Thyroid gland (tissue), 4 donors: ENCODE data around the gene ZFAND4. TPM values are rescaled to one million over a fixed set of nuclear protein-coding genes. Genes with fewer than 3 reads are reported as not detected.

Experiments
- DNase-seq, 2 donors: peaks; one replicate each; pipeline ENCODE4 v3.0.0-alpha.2; 2019
- H3K27ac ChIP-seq, 3 donors: fragments of 200-600 bp; sonication (generic); 1 replicate in 2 of 3; 2 replicates in 1 of 3; pipeline ENCODE4 v1.5.1; 2016 to 2019; ENCODE audit warnings: mild to moderate bottlenecking in 1 of 3, moderate library complexity in 1 of 3
- H3K27me3 ChIP-seq: fragments of 200-600 bp; sonication (generic); one replicate; pipeline ENCODE4 v1.5.1; 2019
- H3K36me3 ChIP-seq, 2 donors: fragments of 200-600 bp; sonication (generic); one replicate each; pipeline ENCODE4 v1.5.1; 2016 to 2019
- H3K4me1 ChIP-seq, 2 donors: fragments of 200-600 bp; sonication (generic); one replicate each; pipeline ENCODE4 v1.5.1; 2017 to 2019
- H3K4me3 ChIP-seq, 3 donors: fragments of 200-600 bp; sonication (generic); replicated peaks in 1 of 3; 1 replicate in 2 of 3; 2 replicates in 1 of 3; pipeline ENCODE4 v1.5.1; 2016; ENCODE audit warnings: mild to moderate bottlenecking in 1 of 3
- H3K9me3 ChIP-seq: fragments of 200-600 bp; sonication (generic); one replicate; pipeline ENCODE4 v1.5.1; 2017
- CTCF ChIP-seq, 6 experiments: fragments of 200-600 bp in 3 of 6; fragments of 450-650 bp in 3 of 6; sonication (generic) in 3 of 6; IDR thresholded peaks; one replicate each; pipeline ENCODE4 v1.5.1; 2016 to 2019; ENCODE audit warnings: antibody characterized with exemption in 6 of 6, mild to moderate bottlenecking in 2 of 6, inconsistent platforms in 1 of 6, moderate library complexity in 1 of 6
- POLR2A ChIP-seq, 2 donors: fragments of 450-650 bp; IDR thresholded peaks; one replicate each; pipeline ENCODE4 v1.6.1; 2017; ENCODE audit warnings: antibody characterized with exemption in 2 of 2, mild to moderate bottlenecking in 2 of 2, moderate library complexity in 1 of 2
- WGBS, 2 donors: methylation state at CpG; one replicate each; pipeline ENCODE4 v1.1.5; 2017; 5-methylcytosine and 5-hydroxymethylcytosine counted together
- intact Hi-C: fragments of 100-400 bp; cut with DNase I; formaldehyde crosslinking; loops from one replicate; pipeline ENCODE4 v1.15.1; 2023
- total RNA-seq, 4 donors: library from RNA; depleted of rRNA; stranded (reverse); fragments of >200 nt; gene quantifications; one replicate each; pipeline ENCODE4 v1.2.3, GENCODE V29; 2016

ZFAND4 gene
- total RNA-seq, 4 donors from 2014 or later, result 43.2 to 52.0 (median 49.9) TPM

GRCh38 chr10:45589868-45590267 lies 82.7 kb downstream of the ZFAND4 start:
- DNase-seq, result no peak
- intact Hi-C loops, result loop anchor here (10.0 kb wide), 2 partner anchors 75 to 125 kb away; no protein-coding TSS in a partner anchor
- Histone ChIP-seq H3K4me1 (peaks cover 11 to 12% of the 10 kb centered on the region in 2 donors), H3K27ac (no peak overlapping the region), H3K4me3 (no peak overlapping the region), H3K9me3 (no peaks in the 10 kb centered on the region), H3K27me3 (no peaks in the 10 kb centered on the region), H3K36me3 (no peaks in the 10 kb centered on the region)
- TF ChIP-seq CTCF (IDR thresholded peaks at IDR 0.05), result no peak
- TF ChIP-seq POLR2A (IDR thresholded peaks at IDR 0.05), result no peak
- WGBS, 2 donors, result 97 to 99% methylated on average over 2 of the region's 2 CpGs

GRCh38 chr10:45589009-45589408 lies 83.6 kb downstream of the ZFAND4 start:
- DNase-seq, result no peak
- H3K4me1 ChIP-seq, result peaks cover 11 to 12% of the 10 kb centered on the region in 2 donors
- TF ChIP-seq POLR2A (IDR thresholded peaks at IDR 0.05) (no peak), CTCF (IDR thresholded peaks at IDR 0.05) (no peak)
- intact Hi-C loops, result no loop called here
- no peaks in the 10 kb centered on the region for H3K27me3 ChIP-seq
- H3K9me3 ChIP-seq, result no peaks in the 10 kb centered on the region
- no peak overlapping the region for H3K27ac ChIP-seq
- H3K4me3 ChIP-seq, result no peak overlapping the region
- H3K36me3 ChIP-seq, result no peaks in the 10 kb centered on the region

- intact Hi-C loops, result no loop called here
- Histone ChIP-seq H3K36me3 (no peaks in the 10 kb centered on the region), H3K4me3 (no peak overlapping the region), H3K4me1 (no peaks in the 10 kb centered on the region), H3K27me3 (no peaks in the 10 kb centered on the region), H3K27ac (no peak overlapping the region), H3K9me3 (no peaks in the 10 kb centered on the region)
- no peak for TF ChIP-seq POLR2A (IDR thresholded peaks at IDR 0.05)
- TF ChIP-seq CTCF (IDR thresholded peaks at IDR 0.05), result no peak
- 98% methylated on average over 3 of the region's 3 CpGs for WGBS, 2 donors
- DNase-seq, result no peak
These were observed 86.3 kb downstream of the ZFAND4 start for GRCh38 chr10:45586028-45586824.

GRCh38 chr10:45585131-45585530 lies 87.4 kb downstream of the ZFAND4 start:
- intact Hi-C loops, result no loop called here
- H3K27me3 ChIP-seq, result no peaks in the 10 kb centered on the region
- no peaks in the 10 kb centered on the region for H3K4me1 ChIP-seq
- no peak overlapping the region for H3K4me3 ChIP-seq
- no peak overlapping the region for H3K27ac ChIP-seq
- 99% methylated on average over 2 of the region's 2 CpGs for WGBS, 2 donors
- DNase-seq, result no peak
- TF ChIP-seq CTCF (IDR thresholded peaks at IDR 0.05) (no peak), POLR2A (IDR thresholded peaks at IDR 0.05) (no peak)
- H3K36me3 ChIP-seq, result no peaks in the 10 kb centered on the region
- H3K9me3 ChIP-seq, result no peaks in the 10 kb centered on the region

- no peak overlapping the region for H3K27ac ChIP-seq
- no peaks in the 10 kb centered on the region for H3K9me3 ChIP-seq
- H3K4me1 ChIP-seq, result no peaks in the 10 kb centered on the region
- no peaks in the 10 kb centered on the region for H3K36me3 ChIP-seq
- H3K4me3 ChIP-seq, result no peak overlapping the region
- DNase-seq, result no peak
- intact Hi-C loops, result no loop called here
- 98 to 100% methylated on average over 1 of the region's 1 CpG for WGBS, 2 donors
- no peaks in the 10 kb centered on the region for H3K27me3 ChIP-seq
- TF ChIP-seq CTCF (IDR thresholded peaks at IDR 0.05) (no peak), POLR2A (IDR thresholded peaks at IDR 0.05) (no peak)
These were observed 90.2 kb downstream of the ZFAND4 start for GRCh38 chr10:45582386-45582781.
